ENCODE data around the gene PYDC1.

DNA sequence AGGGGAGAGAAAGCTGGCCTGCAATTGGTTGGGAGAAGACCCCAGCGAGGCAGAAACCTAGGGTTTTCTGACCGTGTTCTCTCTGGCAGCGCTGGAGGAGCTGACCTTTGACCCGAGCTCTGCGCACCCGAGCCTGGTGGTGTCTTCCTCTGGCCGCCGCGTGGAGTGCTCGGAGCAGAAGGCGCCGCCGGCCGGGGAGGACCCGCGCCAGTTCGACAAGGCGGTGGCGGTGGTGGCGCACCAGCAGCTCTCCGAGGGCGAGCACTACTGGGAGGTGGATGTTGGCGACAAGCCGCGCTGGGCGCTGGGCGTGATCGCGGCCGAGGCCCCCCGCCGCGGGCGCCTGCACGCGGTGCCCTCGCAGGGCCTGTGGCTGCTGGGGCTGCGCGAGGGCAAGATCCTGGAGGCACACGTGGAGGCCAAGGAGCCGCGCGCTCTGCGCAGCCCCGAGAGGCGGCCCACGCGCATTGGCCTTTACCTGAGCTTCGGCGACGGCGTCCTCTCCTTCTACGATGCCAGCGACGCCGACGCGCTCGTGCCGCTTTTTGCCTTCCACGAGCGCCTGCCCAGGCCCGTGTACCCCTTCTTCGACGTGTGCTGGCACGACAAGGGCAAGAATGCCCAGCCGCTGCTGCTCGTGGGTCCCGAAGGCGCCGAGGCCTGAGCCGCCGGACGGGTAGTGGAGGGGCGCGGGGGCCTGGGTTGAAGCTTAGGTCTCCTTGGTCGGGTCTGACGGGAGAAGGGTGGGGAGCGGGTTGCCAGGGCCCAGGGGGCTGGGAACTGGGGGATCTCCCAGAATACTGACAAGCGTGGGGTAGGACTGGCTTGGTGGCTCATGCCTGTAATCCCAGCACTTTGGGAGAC lies 7.4 kb upstream of the PYDC1 start:
- TF ChIP-seq, protein P1, sequence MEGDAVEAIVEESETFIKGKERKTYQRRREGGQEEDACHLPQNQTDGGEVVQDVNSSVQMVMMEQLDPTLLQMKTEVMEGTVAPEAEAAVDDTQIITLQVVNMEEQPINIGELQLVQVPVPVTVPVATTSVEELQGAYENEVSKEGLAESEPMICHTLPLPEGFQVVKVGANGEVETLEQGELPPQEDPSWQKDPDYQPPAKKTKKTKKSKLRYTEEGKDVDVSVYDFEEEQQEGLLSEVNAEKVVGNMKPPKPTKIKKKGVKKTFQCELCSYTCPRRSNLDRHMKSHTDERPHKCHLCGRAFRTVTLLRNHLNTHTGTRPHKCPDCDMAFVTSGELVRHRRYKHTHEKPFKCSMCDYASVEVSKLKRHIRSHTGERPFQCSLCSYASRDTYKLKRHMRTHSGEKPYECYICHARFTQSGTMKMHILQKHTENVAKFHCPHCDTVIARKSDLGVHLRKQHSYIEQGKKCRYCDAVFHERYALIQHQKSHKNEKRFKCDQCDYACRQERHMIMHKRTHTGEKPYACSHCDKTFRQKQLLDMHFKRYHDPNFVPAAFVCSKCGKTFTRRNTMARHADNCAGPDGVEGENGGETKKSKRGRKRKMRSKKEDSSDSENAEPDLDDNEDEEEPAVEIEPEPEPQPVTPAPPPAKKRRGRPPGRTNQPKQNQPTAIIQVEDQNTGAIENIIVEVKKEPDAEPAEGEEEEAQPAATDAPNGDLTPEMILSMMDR (conservative IDR thresholded peaks at IDR 0.05; ENCODE audit: low read length) = no peak
- TF ChIP-seq EZH2phosphoT487 (IDR thresholded peaks at IDR 0.05; ENCODE audit: borderline replicate concordance) = no peak
